NCI-H748 (cell line): Measurements from ENCODE around the gene AGBL1.

Source experiments
- DNase-seq: peaks from one replicate; lab custom pipeline; 2025; ENCODE audit not compliant: unreplicated experiment; lab: John Stamatoyannopoulos, UW

Gene AGBL1

GRCh38 chr15:86162641-86163040 is 83.0 kb downstream of the AGBL1 start:
- DNase-seq: no peak

- no peak for DNase-seq
These were observed 84.1 kb downstream of the AGBL1 start for GRCh38 chr15:86163816-86164215.

GRCh38 chr15:86164232-86164898 is 84.7 kb downstream of the AGBL1 start:
- DNase-seq: no peak

- DNase-seq: peak; percentile 15
These were observed 85.9 kb downstream of the AGBL1 start for GRCh38 chr15:86165265-86166211.

- no peak for DNase-seq
These were observed 88.2 kb downstream of the AGBL1 start for GRCh38 chr15:86167841-86168240.

- peak; percentile 7 for DNase-seq
These were observed 99.2 kb downstream of the AGBL1 start for GRCh38 chr15:86178845-86179244.

- no peak for DNase-seq
These were observed 104.2 kb downstream of the AGBL1 start for GRCh38 chr15:86183596-86184491.

- DNase-seq: no peak
These were observed 114.2 kb downstream of the AGBL1 start for GRCh38 chr15:86193716-86194380.

GRCh38 chr15:86197770-86198169 is 118.1 kb downstream of the AGBL1 start:
- DNase-seq: no peak

- DNase-seq: no peak
These were observed 119.9 kb downstream of the AGBL1 start for GRCh38 chr15:86199467-86200145.

- DNase-seq: no peak
These were observed 121.8 kb downstream of the AGBL1 start for GRCh38 chr15:86201313-86202008.

GRCh38 chr15:86203462-86203861 is 123.8 kb downstream of the AGBL1 start:
- no peak for DNase-seq

- DNase-seq: no peak
These were observed 125.4 kb downstream of the AGBL1 start for GRCh38 chr15:86205096-86205495.

- no peak for DNase-seq
These were observed 133.7 kb downstream of the AGBL1 start for GRCh38 chr15:86213420-86213819.

GRCh38 chr15:86213888-86214287 is 134.2 kb downstream of the AGBL1 start:
- no peak for DNase-seq

GRCh38 chr15:86221119-86221518 is 141.4 kb downstream of the AGBL1 start:
- DNase-seq: no peak

GRCh38 chr15:86229306-86229705 is 149.6 kb downstream of the AGBL1 start:
- DNase-seq: no peak

GRCh38 chr15:86229936-86230335 is 150.3 kb downstream of the AGBL1 start:
- DNase-seq: no peak
